NCI-H446 treated with DMSO at 0.1 percent for 48 hours (cell line): ENCODE measurements around the gene PPP6R2.
"Not testable (repeated sequence)": the region's sequence is repeated elsewhere in the genome, so short reads cannot be mapped to it uniquely, and the experiment has no call there.

ENCODE experiments used
- DNase-seq: peaks from one replicate; lab custom pipeline; 2025; lab: John Stamatoyannopoulos, UW

Gene PPP6R2

DNA sequence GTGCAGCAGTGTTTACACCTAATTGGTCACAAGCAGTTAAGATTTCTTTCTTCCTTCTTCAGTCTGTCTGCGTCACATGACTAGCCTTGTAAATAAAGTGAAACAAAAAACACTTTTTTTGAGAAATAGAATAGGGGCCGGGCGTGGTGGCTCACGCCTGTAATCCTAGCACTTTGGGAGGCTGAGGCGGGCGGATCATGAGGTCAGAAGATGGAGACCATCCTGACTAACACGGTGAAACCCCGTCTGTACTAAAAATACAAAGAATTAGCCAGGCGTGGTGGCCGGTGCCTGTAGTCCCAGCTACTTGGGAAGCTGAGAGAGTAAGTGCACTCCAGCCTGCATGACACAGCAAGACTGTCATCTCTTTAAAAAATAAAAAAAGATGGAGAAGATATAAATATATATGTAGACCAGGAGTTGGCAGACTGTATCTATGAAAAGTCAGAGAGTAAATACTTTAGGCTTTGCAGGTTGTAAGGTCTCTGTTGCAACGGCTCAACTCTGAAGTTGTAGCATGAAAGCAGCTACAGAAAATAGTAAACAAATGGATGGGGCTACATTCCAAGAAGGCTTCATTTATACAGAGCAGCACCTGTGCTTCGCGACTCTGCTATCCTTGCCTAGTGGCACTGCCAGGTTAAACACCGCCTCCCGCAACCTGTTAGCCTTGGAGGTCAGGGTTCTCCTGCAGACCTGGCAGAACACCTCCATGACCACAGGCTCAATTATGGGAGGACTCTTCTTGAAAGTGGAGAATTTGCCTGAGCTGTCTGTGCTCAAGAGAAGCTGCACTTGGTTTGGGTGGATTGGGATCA is 55.9 kb downstream of the PPP6R2 start:
- no peak for DNase-seq

DNA sequence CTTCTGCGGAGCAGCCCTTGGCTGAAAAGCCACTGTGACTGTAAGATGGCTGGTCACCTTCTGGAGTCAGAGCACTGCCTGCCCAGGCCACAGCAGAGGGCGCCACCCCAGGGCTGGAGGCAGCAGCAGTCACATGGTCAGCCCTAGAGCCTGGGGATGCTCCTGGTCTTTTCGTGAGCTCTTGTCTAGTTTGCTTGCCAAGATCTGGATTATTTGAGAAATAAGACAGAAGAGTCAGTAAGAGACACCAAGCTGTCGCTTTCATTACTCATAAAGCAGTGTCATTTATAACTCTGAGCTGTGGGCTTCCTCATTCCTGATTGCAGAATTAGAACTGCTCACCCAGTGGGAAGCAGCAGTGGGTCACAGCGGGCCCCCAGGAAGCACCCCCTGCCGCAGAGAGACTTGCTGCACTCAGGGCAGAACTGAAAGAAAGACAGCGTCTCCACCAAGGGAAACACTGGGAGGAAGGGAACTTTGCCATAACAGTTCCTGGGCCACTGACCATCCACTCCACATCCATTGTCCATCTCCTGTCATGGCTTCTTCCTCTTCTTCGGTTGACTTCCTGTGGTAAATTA is 56.7 kb downstream of the PPP6R2 start:
- DNase-seq = no peak

DNA sequence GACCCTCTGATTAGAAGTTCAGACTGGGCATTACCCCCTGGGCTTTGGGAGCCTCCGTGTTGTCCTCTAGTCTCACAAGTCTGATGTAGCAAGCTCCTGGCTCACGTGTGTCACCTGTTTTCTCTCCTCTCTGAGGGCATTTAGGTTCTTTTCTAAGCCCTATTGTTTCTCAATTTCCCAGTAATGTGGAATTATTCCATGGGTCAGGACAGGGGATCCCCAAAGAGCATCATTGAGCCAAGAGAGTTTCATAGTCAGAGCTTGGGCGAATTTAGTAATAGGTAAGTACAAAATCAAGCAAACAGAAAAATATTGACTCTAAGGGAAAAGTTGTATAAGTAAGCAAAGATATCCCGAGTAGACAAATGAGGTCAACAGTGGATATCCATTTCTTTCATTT is 57.3 kb downstream of the PPP6R2 start:
- DNase-seq = no peak

DNA sequence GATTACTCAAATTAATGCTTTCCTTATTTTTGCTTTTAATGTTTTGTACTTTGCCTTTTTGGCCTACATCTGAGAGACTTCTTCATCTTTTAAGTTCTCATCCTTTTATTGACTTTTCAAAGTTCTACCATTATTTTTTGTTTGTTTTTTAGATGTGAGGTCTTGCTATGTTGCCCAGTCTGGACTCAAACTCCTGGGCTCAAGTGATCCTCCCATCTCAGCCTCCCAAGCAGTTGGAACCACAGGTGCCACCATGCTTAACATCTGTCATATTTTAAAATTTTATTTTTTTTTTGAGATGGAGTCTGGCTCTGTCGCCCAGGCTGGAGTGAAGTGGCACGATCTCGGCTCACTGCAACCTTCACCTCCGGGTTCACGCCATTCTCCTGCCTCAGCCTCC is 57.8 kb downstream of the PPP6R2 start:
- no peak for DNase-seq

DNA sequence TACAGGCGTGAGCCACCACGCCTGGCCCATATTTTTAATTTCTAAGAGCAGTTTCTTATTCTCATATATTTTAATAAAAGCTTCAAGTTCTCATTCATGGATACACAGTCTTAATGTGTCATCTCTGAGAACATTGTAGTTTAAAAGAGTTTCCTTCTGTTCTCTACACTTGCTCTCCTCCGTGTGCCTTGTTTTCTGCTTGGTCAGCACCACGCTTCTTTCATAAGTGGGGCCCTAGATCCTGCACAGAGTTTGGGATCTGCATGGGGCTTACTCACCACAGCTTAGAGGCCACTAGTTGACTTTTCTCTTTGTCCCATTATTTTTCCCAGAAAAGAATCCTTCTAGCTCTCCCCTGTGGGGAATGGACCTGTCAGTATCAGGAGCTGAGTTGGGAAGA is 58.8 kb downstream of the PPP6R2 start:
- no peak for DNase-seq

DNA sequence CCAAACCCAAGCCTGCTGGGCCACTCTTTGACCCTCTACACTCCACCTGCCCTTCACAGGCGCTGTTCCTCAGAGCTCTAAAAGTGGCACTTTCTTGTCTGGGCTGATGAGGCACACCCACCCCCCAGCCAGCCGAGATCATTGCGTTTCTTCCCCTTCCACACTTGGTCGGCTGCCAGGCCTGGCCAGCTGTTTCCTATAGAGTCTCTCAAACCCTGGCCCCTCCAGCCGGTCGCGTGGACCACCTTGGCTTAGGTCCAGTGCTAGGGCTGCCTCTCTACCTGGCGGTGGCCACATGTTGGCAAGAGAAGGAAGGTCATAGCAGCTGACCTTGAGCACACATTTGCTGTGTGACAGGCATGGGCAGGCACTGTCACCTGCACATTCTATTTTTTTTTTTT is 60.6 kb downstream of the PPP6R2 start:
- DNase-seq = no peak

DNA sequence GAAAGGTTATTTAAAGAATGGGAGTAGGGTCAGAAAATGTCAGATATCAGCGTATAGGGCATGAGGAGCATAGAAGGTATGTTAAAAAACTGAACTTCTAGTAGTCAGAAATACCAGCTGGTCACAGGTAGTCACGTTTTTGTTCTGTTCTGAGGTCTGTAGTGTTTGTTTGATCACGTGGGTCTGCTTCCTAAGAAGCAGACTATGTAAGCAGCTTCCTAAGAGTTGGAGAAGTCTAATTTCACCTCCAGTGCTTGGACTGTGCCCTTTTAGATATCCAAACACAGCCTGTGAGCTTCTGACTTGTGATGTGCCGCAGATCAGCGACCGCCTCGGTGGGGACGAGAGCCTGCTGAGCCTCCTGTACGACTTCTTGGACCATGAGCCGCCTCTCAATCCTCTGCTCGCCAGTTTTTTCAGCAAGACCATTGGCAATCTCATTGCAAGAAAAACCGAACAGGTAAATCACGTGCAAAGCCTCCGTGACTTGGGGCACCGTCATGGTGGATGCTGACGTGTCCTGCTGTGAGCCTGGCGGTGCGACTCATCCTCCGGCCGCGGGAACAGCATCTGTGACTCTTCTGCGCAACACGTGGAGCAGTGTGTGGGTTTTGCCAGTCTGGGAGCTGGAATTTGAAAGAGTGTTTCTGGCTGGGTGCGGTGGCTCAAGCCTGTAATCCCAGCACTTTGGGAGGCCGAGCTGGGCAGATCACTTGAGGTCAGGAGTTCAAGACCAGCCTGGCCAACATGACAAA is 63.5 kb downstream of the PPP6R2 start:
- no peak for DNase-seq

DNA sequence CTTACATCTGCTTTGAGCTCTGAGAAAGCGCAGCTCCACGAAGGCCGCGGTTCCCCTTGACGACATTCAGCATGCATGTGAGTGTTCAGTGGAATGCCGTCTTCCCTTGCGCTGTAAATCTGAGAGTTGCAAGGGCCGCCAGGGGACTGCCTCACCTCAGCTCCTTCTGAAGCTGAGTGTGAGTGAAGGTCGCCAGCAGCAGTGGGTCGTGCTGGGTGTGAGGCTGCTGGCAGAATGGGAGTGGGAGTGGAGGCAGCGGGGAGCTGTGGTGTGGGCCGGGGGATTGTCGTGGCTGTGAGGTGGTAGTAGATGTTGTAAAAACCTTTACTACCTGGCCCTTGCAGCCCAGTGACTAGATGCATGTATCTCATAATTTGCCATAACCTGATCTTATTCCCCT is 65.2 kb downstream of the PPP6R2 start:
- no peak for DNase-seq

DNA sequence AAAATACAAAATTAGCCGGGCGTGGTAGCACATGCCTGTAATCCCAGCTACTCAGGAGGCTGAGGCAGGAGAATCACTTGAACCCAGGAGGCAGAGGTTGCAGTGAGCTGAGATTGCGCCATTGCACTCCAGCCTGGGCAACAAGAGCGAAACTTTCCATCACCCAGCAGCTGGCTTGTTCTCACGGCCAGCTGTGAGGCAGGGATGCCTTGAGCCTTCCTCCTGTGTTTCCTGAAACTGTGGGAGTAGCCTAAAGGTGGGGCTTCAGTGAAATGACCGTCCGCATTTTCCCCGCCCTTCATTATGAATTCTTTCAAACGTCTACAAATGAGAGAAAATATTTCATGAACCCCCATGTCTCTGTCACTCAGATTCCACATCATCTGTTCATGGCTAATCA is 65.8 kb downstream of the PPP6R2 start:
- not testable (repeated sequence) for DNase-seq

DNA sequence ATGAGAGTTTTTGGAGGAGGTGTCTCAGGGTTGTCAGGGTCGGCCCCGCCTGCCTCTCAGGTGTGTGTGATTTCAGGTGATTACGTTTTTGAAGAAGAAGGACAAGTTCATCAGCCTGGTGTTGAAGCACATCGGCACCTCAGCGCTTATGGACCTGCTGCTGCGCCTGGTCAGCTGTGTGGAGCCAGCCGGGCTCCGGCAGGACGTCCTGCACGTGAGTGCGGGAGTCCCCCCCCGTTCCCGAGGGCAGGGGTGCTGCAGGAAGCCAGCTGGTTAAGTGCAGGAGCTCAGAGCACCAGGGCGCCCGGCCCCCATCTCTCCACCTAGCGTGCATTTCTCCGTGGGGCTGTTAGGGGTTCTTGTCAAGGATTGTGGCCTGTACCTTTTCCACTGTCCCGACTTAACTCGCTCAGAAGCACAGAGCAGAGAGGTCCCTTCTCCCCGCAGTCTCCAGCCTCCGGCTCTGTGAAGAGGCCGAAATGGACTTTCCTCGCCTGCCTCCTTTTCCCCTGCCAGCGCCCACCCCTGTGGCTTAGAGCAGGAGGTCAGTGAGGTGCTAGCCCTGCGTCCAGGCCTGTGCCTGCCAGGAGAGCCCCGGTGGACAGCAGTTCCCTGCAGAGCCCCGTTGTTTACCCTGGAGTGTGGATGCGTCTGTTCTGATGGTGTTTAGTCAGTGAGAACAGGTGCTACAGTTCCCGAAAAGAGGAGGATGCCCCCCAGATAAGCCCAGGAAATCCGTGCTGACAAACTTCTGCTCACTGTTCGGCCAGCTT is 71.5 kb downstream of the PPP6R2 start:
- DNase-seq = no peak

DNA sequence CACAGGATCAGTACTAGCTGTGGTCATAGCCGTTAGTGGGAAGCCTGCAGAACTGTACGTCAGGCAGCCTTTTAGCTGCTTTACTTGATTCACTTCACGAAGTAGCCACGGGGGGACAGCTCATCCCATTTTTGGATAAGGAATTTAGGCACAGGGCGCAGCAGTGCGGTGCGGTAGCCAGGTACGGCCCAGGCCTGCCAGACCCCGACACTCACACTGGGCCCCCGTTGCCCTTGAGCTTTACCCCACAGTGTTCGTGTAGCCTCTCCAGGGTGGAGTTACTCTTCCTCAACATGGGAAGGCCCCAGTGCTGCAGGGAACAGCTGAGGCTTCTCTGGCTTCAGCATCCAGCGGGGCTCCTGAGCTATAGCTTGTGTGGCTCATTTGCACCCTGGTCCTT is 72.3 kb downstream of the PPP6R2 start:
- DNase-seq = no peak

DNA sequence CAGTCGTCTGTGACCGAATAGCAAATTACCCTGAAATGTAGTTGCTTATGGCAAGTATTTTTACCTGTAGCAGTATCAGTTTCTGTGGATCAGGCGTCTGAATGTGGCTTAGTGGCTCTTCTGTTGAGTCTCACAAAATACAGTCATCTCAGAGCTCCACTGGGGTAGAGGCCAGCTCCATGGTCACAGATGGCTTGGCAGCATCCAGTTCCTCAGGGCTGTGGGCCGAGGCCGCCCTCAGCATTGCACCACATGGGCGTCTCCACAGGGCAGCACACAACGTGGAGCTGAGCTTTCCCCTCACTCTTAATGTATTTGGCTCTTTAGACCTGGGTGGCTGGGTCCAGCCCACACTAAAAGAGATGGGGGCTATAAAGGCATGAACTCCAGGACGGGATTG is 73.9 kb downstream of the PPP6R2 start:
- DNase-seq = no peak

DNA sequence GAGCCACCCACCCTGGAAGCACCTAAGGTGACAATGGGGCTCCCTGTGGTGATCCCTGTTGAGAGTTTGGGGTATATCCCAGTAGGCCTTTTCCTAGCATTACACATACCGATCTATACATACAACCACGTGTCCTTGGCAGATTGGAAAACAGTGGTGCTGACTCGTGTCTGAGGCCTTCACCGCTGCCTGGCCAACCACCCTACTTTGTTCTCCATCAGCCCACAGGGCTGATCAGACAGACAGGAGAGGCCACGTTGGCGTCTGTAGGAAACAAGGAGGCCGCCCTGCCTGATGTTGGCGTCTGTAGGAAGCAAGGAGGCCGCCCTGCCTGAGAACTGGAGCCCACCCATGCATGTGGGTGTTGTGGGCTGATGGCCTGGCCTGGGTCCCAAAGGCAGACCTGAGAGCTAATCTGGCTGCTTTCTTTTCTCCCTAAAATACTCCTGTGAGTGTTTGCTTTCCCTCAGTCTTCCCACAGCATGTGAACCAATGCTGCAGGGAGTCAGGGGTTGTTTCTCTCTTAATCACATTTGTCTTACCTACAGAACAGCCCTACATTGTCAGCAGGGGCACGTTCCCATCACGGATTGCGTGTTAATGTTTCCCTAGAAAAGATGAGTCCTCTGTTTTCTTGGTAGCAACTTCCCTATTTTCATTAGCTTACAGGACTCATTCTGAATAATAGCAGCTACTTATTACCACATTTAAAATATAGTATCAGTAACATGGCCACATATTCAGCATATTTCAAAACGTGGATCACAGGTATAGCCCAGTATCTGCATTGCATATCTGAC is 74.5 kb downstream of the PPP6R2 start:
- no peak for DNase-seq

DNA sequence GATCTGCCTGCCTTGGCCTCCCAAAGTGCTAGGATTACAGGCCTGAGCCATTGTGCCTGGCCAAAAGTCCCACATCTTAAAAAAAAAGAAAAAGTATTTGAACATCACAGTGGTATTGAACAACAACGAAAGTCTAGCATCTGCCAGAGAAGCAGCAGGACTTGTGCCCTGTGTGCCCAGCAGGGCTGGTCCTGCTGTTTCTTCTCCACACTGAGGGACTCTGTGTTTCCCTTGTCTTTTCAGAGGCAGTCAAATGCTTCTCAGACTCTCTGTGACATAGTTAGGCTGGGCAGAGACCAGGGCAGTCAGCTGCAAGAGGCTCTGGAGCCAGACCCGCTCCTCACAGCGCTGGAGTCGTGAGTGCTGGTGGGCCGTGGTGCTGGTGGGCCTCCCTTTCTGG is 75.5 kb downstream of the PPP6R2 start:
- DNase-seq = no peak

DNA sequence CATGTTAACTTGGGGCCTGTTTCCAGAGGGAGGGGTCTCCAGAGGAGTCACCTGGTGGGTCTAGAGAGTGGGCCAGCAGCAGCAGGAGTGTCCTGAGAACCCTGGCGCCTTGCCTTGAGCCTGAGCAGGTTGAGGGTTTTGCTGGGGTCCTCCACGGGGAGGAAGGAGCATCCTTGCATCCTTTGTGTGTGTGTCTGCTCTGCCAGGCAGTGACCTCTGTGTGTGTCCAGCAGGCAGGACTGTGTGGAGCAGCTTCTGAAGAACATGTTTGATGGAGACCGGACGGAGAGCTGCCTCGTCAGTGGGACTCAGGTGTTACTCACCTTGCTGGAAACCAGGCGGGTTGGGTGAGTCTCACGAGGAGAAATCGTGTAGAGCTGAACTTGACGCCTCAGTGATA is 76.0 kb downstream of the PPP6R2 start:
- no peak for DNase-seq

DNA sequence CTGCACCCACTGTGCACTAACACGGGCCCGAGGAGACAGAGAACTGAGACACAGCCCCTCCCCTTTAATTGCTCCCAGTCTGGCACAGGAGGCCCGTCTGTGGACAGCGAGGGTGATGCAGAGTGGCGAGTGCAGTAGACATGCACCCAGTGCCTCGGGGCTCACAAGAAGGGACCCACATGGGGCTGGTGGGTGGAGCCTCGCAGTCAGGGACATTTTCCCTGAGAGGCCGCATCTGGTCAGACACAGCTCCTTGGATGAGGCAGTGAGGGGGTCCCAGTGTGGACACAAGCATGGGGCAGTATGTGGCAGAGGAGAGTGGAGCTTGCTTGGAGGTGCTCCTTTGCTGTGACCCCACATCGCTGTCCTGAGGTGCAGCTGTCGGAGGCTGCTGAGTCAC is 76.9 kb downstream of the PPP6R2 start:
- no peak for DNase-seq

DNA sequence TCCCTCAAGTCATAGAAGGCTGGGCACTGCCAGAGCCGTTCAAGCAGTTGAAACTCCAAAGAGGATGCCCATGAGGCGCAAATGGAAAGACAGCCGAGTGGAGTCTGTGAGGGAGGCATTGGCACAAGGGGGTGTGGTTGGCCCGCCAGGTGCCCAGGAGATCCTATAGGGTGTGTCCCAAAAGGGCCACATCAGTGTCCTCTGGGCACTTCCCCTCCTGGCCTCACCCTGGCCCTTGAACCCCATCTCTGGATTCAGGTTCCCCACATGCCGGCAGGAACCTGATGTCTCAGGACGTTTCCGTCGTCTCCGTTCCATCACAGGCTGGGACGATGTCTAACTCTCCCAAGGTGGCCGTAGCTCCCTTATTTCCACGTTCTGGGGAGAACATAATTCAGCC is 77.5 kb downstream of the PPP6R2 start:
- DNase-seq = no peak

DNA sequence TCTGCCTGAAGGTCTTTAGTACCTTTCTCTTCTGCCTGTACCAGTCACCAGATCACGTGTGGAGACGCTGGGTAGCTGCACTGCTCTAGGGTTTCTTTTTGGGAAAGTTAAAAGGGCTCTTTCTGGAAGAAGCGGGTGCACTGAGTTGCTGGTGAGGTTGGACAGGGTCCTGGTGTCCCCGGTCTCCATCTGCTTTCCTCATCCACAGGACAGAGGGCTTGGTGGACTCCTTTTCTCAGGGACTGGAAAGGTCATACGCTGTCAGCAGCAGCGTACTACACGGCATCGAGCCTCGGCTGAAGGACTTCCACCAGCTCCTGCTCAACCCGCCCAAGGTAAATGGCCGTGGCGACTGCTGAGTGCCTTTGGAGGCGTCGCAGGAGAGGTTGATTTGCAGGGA is 78.9 kb downstream of the PPP6R2 start:
- DNase-seq = no peak

DNA sequence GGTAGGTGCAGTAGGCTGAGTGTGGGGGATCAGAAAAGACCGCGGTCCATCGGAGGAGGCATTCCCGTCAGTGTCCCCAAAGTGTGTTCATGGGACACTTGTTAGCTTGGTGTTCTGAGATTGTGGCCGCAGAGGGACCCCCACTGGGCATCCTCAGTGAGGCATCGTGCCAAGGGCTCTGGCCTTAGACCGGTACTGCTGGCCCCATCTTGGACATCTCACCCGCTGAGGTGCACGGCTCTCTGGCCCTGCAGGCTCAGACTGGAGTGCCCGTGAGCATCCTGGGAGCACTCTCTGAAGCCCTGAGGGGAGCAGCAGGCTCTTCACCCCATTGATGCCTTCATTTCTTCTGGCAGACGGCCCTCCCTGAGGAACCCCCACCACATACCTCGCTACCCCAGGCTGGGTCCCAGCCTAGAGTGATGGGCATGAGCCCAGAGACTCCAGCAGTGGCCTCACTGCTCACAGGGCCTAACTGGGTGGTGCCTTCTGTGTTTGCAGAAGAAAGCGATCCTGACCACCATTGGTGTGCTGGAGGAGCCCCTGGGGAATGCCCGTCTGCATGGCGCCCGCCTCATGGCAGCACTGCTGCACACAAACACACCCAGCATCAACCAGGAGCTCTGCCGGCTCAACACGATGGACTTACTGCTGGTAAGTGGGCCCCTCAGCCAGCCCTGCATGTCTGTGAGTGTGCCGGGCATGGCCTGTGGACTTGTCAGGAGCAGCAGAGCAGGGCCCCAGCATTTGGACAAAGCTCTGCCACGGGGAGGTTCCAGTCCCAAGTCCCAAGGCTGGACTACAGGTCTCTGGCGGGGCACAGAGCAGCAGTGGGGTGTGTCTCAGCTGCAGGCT is 80.1 kb downstream of the PPP6R2 start:
- DNase-seq = no peak

DNA sequence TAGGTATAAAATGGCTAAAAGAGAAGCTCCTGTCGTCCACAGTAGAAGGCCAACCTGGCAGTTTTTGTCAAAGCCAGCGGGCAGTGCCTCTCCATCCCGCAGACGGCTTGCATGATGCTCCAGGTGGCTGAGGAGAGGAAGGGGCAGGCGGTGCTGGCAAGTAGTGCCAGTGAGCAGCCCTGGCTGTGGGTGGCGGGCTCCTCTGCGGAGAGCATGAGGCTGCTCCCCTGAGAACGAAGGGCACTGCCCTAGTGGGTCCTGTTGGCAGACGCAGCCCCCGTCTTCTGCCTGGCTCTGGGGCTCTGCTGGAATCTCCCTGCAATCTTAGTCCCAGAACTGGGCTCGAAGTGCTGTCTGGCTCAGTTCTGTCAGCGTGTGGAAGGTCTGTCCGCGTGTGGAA is 80.8 kb downstream of the PPP6R2 start:
- no peak for DNase-seq
